ENCODE data around the gene PTPRU. TPM values are rescaled to one million over a fixed set of nuclear protein-coding genes. Genes with fewer than 3 reads are reported as not detected.

Gene PTPRU
- total RNA-seq, 1 experiment from 2014 or later = 54.5 TPM

DNA sequence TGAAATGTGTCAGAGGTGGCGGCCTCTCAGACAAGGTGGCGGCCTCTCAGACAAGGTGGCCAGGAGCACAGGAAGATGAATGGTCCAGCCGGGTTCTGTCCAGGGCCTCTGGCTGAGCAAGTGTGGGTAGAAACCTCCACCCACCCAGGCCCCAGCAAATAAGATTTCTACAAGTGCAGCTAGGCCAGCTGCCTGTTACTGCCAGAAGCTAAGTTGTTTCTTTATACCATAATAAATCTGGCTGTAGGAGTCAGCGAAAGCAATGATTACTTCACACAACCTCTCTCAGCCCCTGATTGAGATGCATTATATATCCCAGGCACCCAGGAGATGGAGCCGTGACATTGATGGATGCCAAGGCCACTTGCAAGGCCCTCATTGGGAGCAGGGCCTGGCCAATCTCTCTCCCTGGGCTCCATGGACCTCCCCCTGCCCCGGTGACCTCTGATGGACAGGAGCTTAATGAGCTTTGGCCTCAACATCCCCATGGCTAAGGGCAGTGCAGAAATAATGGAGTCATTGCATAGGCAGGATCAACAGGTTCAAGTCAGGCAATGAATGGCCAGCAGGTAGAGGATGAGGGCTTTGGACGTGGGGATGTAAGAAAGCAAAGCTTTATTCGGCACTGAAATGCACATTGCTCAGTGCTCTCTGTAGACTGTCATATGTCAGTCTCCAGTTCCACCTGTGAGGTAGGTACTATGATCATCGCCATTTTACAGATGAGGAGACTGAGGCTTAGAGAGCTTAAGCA, 92.9 kb downstream of the PTPRU start:
- CTCF ChIA-PET = interaction anchor here (0.6 to 1.5 kb wide), 3 partner anchors 17 to 1539 kb away, joined by 3 read pairs; no protein-coding TSS in a partner anchor
- H3K36me3 Mint-ChIP-seq (ENCODE audit: insufficient read depth, unreplicated experiment) = peaks cover 9% of the 10 kb centered on the region
- no peak for DNase-seq
- no peaks in the 10 kb centered on the region for H3K4me1 Mint-ChIP-seq (ENCODE audit: low read depth, unreplicated experiment)
- no TSS peak for BruUV-seq (replicated peaks)
- no peak overlapping the region for H3K4me3 Mint-ChIP-seq (ENCODE audit: low read depth, unreplicated experiment)
- H3K9me3 Mint-ChIP-seq (ENCODE audit: low read depth, unreplicated experiment) = no peaks in the 10 kb centered on the region
- no peak overlapping the region for H3K27ac Mint-ChIP-seq (ENCODE audit: unreplicated experiment)
- peaks cover 23% of the 10 kb centered on the region for H3K27me3 Mint-ChIP-seq (ENCODE audit: unreplicated experiment)
- intact Hi-C loops (cut with micrococcal nuclease; ENCODE audit: unreplicated experiment) = no loop called here
- TF ChIP-seq, protein P1, sequence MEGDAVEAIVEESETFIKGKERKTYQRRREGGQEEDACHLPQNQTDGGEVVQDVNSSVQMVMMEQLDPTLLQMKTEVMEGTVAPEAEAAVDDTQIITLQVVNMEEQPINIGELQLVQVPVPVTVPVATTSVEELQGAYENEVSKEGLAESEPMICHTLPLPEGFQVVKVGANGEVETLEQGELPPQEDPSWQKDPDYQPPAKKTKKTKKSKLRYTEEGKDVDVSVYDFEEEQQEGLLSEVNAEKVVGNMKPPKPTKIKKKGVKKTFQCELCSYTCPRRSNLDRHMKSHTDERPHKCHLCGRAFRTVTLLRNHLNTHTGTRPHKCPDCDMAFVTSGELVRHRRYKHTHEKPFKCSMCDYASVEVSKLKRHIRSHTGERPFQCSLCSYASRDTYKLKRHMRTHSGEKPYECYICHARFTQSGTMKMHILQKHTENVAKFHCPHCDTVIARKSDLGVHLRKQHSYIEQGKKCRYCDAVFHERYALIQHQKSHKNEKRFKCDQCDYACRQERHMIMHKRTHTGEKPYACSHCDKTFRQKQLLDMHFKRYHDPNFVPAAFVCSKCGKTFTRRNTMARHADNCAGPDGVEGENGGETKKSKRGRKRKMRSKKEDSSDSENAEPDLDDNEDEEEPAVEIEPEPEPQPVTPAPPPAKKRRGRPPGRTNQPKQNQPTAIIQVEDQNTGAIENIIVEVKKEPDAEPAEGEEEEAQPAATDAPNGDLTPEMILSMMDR (IDR thresholded peaks at IDR 0.05; ENCODE audit: unreplicated experiment) = no peak

DNA sequence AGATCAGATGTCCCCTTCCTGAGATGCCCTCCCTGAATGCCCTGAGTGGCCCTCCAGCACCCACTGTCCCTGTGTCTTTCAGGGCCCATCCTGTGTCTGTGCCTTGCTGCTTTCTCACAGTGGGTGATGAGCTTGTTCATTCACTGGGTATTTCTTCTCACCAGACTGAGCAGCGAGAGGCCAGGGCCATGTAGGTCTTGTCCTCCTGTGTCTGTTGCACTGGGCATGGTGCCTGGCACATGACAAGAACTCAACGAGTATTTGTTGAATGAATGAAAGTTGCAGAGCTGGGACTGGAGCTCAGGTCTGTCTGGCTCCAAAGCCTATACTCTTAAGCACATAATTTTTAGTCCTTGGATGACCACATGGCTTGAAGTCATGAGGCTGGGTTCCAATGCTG, 93.8 kb downstream of the PTPRU start:
- no TSS peak for BruUV-seq (replicated peaks)
- Mint-ChIP-seq H3K27ac (ENCODE audit: unreplicated experiment) (no peak overlapping the region), H3K4me1 (ENCODE audit: low read depth, unreplicated experiment) (no peaks in the 10 kb centered on the region), H3K9me3 (ENCODE audit: low read depth, unreplicated experiment) (no peaks in the 10 kb centered on the region), H3K27me3 (ENCODE audit: unreplicated experiment) (peaks cover 24% of the 10 kb centered on the region), H3K36me3 (ENCODE audit: insufficient read depth, unreplicated experiment) (peaks cover 4% of the 10 kb centered on the region), H3K4me3 (ENCODE audit: low read depth, unreplicated experiment) (no peak overlapping the region)
- TF ChIP-seq, protein P1 (IDR thresholded peaks at IDR 0.05; ENCODE audit: unreplicated experiment) = no peak
- intact Hi-C loops (cut with micrococcal nuclease; ENCODE audit: unreplicated experiment) = no loop called here
- DNase-seq = no peak
- CTCF ChIA-PET = no interaction called here

DNA sequence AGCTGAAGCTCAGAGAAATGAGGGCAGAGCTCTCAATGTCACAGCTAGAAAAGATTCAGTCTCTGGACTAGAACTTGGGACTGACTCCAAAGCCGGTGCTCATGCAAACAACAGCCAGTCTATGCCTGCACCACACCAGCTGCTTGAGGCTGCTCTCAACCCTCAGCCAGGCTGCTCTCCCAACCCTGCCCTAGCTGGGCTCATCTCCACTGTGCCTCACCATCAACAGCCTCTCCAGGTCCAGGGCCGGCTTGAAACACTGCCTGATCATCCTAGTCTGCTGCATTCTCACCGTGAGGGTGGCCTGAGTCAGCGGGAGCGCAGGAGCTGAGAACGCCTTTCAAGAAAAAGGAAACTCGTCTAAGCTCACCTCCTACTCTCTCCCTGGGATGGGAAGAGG, 94.5 kb downstream of the PTPRU start:
- CTCF ChIA-PET = no interaction called here
- BruUV-seq (replicated peaks) = no TSS peak
- Mint-ChIP-seq H3K4me3 (ENCODE audit: low read depth, unreplicated experiment) (no peak overlapping the region), H3K27ac (ENCODE audit: unreplicated experiment) (no peak overlapping the region), H3K4me1 (ENCODE audit: low read depth, unreplicated experiment) (no peaks in the 10 kb centered on the region), H3K36me3 (ENCODE audit: insufficient read depth, unreplicated experiment) (no peaks in the 10 kb centered on the region), H3K27me3 (ENCODE audit: unreplicated experiment) (peaks cover 31% of the 10 kb centered on the region), H3K9me3 (ENCODE audit: low read depth, unreplicated experiment) (no peaks in the 10 kb centered on the region)
- intact Hi-C loops (cut with micrococcal nuclease; ENCODE audit: unreplicated experiment) = no loop called here
- TF ChIP-seq, protein P1 (IDR thresholded peaks at IDR 0.05; ENCODE audit: unreplicated experiment) = no peak
- DNase-seq = no peak

DNA sequence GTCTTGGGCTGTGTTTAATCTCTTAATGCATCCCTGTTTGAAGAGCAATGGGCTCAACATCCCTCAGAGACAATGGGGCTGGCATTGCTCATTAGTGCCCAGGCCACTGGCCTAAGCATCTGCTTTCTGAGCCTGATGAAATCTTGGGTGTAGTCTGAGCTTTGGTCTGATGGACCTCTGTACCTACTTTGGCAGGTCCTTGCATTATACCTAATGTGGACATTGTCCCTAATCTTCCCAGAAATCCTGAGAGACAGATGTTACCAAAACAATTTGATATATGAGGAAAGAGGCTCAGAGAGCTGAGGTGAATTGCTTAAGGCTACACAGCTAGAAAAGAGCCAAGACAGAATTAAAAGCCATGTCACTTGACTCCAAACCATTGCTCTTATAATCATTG, 95.0 kb downstream of the PTPRU start:
- TF ChIP-seq, protein P1 (IDR thresholded peaks at IDR 0.05; ENCODE audit: unreplicated experiment) = no peak
- no TSS peak for BruUV-seq (replicated peaks)
- intact Hi-C loops (cut with micrococcal nuclease; ENCODE audit: unreplicated experiment) = no loop called here
- Mint-ChIP-seq H3K9me3 (ENCODE audit: low read depth, unreplicated experiment) (no peaks in the 10 kb centered on the region), H3K27me3 (ENCODE audit: unreplicated experiment) (peaks cover 36% of the 10 kb centered on the region), H3K4me3 (ENCODE audit: low read depth, unreplicated experiment) (no peak overlapping the region), H3K4me1 (ENCODE audit: low read depth, unreplicated experiment) (no peaks in the 10 kb centered on the region), H3K36me3 (ENCODE audit: insufficient read depth, unreplicated experiment) (no peaks in the 10 kb centered on the region), H3K27ac (ENCODE audit: unreplicated experiment) (no peak overlapping the region)
- CTCF ChIA-PET = no interaction called here
- DNase-seq = no peak
